Erythroblast (primary cell): ENCODE measurements around the gene MOG.

Source experiments
- GATA1 ChIP-seq: IDR thresholded peaks from 2 replicates; pipeline ENCODE4 v1.6.1; 2011; ENCODE audit warnings: low read depth, mild to moderate bottlenecking, control low read depth, low read length, moderate library complexity
- POLR2A ChIP-seq: IDR thresholded peaks from 2 replicates; pipeline ENCODE4 v1.6.1; 2011; ENCODE audit warnings: mild to moderate bottlenecking, low read length

DNA sequence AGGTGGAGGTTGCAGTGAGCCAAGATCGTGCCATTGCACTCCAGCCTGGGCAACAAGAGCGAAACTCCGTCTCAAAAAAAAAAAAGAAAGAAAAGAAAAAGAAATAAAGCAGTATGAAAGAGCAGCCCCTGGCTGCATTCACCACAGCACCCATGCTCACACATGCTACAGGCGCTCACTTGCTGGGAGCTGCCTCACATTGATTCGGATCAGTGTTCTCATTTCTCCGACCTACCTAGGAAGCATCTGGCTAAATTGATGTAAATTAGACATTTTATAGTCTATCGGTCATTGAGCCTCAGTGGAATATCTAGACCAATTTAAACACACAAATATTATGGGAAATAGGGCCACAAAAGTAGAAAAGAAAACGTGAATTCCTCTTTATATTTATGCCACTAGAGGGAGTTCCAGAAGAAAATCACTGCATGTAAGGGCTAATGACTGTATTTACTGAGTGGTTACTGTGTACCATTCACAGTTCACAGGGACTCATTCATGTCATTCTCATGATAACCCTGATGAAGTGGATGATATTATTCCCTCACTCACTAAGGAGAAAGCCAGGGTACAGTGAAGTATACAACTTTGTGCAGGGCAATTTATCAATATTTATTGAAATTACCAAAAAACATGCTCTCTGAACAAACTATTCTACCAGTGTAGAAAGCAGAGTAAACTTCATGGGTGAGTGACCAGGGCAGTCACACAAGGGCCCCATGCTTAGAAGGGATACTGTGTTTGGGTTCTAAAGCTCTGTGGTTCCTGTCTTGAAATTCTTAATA is 5.3 kb upstream of the MOG start:
- TF ChIP-seq POLR2A (no peak), GATA1 (no peak)
